Astrocyte (in vitro differentiated cells and primary cell): ENCODE data around the gene C22orf31. TPM values are rescaled to one million over a fixed set of nuclear protein-coding genes. Genes with fewer than 3 reads are reported as not detected.

Source experiments
- DNase-seq: peaks from one replicate; pipeline ENCODE4 v3.0.0-alpha.2; 2010; ENCODE audit warnings: low read depth
- FAIRE-seq: peaks from 2 replicates; lab custom pipeline; 2011; peaks lifted over from hg19 to GRCh38; lab: Jason Lieb, UNC
- H2AFZ ChIP-seq: 2 replicates; pipeline ENCODE4 v1.6.0; 2012; ENCODE audit warnings: low read depth, low read length, inconsistent platforms
- H3K27ac ChIP-seq: 2 replicates; pipeline ENCODE4 v1.5.1; 2011; ENCODE audit warnings: low read depth, low read length, inconsistent platforms
- H3K27me3 ChIP-seq: 2 replicates; pipeline ENCODE4 v1.6.0; 2011; ENCODE audit warnings: low read length, inconsistent platforms; ENCODE audit not compliant: insufficient read depth
- H3K36me3 ChIP-seq: 2 replicates; pipeline ENCODE4 v1.5.1; 2011; ENCODE audit warnings: low read length, inconsistent platforms; ENCODE audit not compliant: insufficient read depth
- H3K4me1 ChIP-seq: 2 replicates; pipeline ENCODE4 v1.5.1; 2011; ENCODE audit warnings: low read length, inconsistent platforms; ENCODE audit not compliant: insufficient read depth
- H3K4me2 ChIP-seq: 2 replicates; pipeline ENCODE4 v1.6.0; 2012; ENCODE audit warnings: low read length, inconsistent platforms
- H3K4me3 ChIP-seq: 2 replicates; pipeline ENCODE4 v1.5.1; 2011; ENCODE audit warnings: low read depth, mild to moderate bottlenecking, low read length, inconsistent platforms; ENCODE audit not compliant: insufficient read depth
- H3K79me2 ChIP-seq: 2 replicates; pipeline ENCODE4 v1.6.0; 2012; ENCODE audit warnings: mild to moderate bottlenecking, low read length, inconsistent platforms; ENCODE audit not compliant: insufficient read depth
- H3K9ac ChIP-seq: 2 replicates; pipeline ENCODE4 v1.6.0; 2012; ENCODE audit warnings: mild to moderate bottlenecking, low read length, inconsistent platforms
- H3K9me3 ChIP-seq: 2 replicates; pipeline ENCODE4 v1.5.1; 2012; ENCODE audit warnings: low read depth, mild to moderate bottlenecking, low read length, inconsistent platforms; ENCODE audit not compliant: insufficient read depth
- H4K20me1 ChIP-seq: 2 replicates; pipeline ENCODE4 v1.6.0; 2012; ENCODE audit warnings: low read length, inconsistent platforms; ENCODE audit not compliant: insufficient read depth
- H3K27ac Mint-ChIP-seq: one replicate; pipeline ENCODE4 v1.8.0; 2021; ENCODE audit warnings: mild to moderate bottlenecking, mixed read lengths; ENCODE audit not compliant: unreplicated experiment
- H3K27me3 Mint-ChIP-seq: one replicate; pipeline ENCODE4 v1.8.0; 2021; ENCODE audit warnings: low read depth, mixed read lengths; ENCODE audit not compliant: unreplicated experiment
- H3K36me3 Mint-ChIP-seq: one replicate; pipeline ENCODE4 v1.8.0; 2021; ENCODE audit warnings: low read depth, mixed read lengths; ENCODE audit not compliant: unreplicated experiment
- H3K4me1 Mint-ChIP-seq: one replicate; pipeline ENCODE4 v1.8.0; 2021; ENCODE audit warnings: low read depth, mixed read lengths; ENCODE audit not compliant: unreplicated experiment
- H3K4me3 Mint-ChIP-seq: one replicate; pipeline ENCODE4 v1.8.0; 2021; ENCODE audit warnings: mild to moderate bottlenecking, moderate library complexity, mixed read lengths; ENCODE audit not compliant: unreplicated experiment
- H3K9me3 Mint-ChIP-seq: one replicate; pipeline ENCODE4 v1.8.0; 2021; ENCODE audit warnings: mild to moderate bottlenecking, mixed read lengths; ENCODE audit not compliant: unreplicated experiment
- CTCF ChIP-seq: IDR thresholded peaks from 2 replicates; pipeline ENCODE4 v1.5.1; 2011; ENCODE audit warnings: low read depth, mild to moderate bottlenecking, inconsistent platforms, low read length, moderate library complexity; ENCODE audit not compliant: insufficient read depth
- EZH2 ChIP-seq: IDR thresholded peaks from 2 replicates; pipeline ENCODE4 v1.6.1; 2012; ENCODE audit warnings: mild to moderate bottlenecking, low read length, inconsistent platforms; ENCODE audit not compliant: insufficient read depth
- total RNA-seq: library from RNA; stranded (reverse); gene quantifications from 2 replicates; pipeline ENCODE4 v1.2.1, GENCODE V29; 2021

Gene C22orf31
- total RNA-seq, 1 donor from 2014 or later, result not detected

GRCh38 chr22:29072193-29072978, 10.8 kb upstream of the C22orf31 start:
- H3K4me3 Mint-ChIP-seq, result peak overlapping the region; percentile 75
- H3K9me3 Mint-ChIP-seq, result no peaks in the 10 kb centered on the region
- H3K36me3 Mint-ChIP-seq, result no peaks in the 10 kb centered on the region
- Histone ChIP-seq H2AFZ (no peak overlapping the region), H3K36me3 (no peaks in the 10 kb centered on the region), H3K9ac (no peak overlapping the region), H3K9me3 (no peaks in the 10 kb centered on the region), H3K4me1 (peaks cover 14% of the 10 kb centered on the region), H3K27me3 (peaks cover 28% of the 10 kb centered on the region), H4K20me1 (no peaks in the 10 kb centered on the region), H3K4me3 (peak overlapping the region; percentile 44), H3K27ac (no peak overlapping the region), H3K79me2 (no peaks in the 10 kb centered on the region), H3K4me2 (peak overlapping the region; percentile 88)
- peaks cover 2% of the 10 kb centered on the region for H3K4me1 Mint-ChIP-seq
- peaks cover 40% of the 10 kb centered on the region for H3K27me3 Mint-ChIP-seq
- TF ChIP-seq EZH2, result no peak
- no peak for TF ChIP-seq CTCF
- no peak overlapping the region for H3K27ac Mint-ChIP-seq
- no peak for FAIRE-seq
- no peak for DNase-seq

GRCh38 chr22:29071261-29072045, 9.8 kb upstream of the C22orf31 start:
- no peak overlapping the region for H3K27ac Mint-ChIP-seq
- Histone ChIP-seq H3K79me2 (no peaks in the 10 kb centered on the region), H3K27me3 (peaks cover 28% of the 10 kb centered on the region), H3K4me1 (peaks cover 14% of the 10 kb centered on the region), H4K20me1 (no peaks in the 10 kb centered on the region), H3K9ac (no peak overlapping the region), H3K9me3 (no peaks in the 10 kb centered on the region), H2AFZ (peak overlapping the region; percentile 5), H3K36me3 (no peaks in the 10 kb centered on the region), H3K4me3 (peak overlapping the region; percentile 38), H3K4me2 (peak overlapping the region; percentile 88), H3K27ac (no peak overlapping the region)
- TF ChIP-seq EZH2, result no peak
- TF ChIP-seq CTCF, result no peak
- peak overlapping the region; percentile 75 for H3K4me3 Mint-ChIP-seq
- no peaks in the 10 kb centered on the region for H3K9me3 Mint-ChIP-seq
- H3K36me3 Mint-ChIP-seq, result no peaks in the 10 kb centered on the region
- FAIRE-seq (no peak), DNase-seq (peak; percentile 20)
- peaks cover 2% of the 10 kb centered on the region for H3K4me1 Mint-ChIP-seq
- peaks cover 42% of the 10 kb centered on the region for H3K27me3 Mint-ChIP-seq
